ENCODE results near the gene VTI1A. TPM values are rescaled to one million over a fixed set of nuclear protein-coding genes. Genes with fewer than 3 reads are reported as not detected.

The VTI1A gene
- total RNA-seq, 1 experiment from 2014 or later = 18.1 TPM

DNA sequence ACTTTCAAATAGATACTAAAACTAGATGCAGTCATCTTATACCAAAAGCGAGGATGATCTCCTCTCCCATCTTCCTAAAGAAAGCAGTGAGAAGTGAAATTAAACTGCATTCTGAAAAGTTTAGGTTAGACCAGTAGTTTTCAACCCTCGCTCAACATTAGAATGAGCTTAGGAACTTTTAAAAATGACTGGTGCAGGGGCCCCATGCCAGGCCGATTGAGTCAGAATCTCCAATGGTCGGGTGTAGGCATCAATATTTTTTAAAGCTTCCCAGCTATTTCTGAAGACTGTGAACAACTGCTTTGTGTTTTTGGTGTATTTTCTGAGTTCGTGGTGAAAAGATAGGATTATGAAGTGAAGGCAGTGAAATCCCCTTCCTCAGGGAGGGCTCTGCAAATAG lies 146.0 kb downstream of the VTI1A start:
- Histone ChIP-seq H2AFZ (no peak overlapping the region), H3K36me3 (ENCODE audit: low read depth) (no peaks in the 10 kb centered on the region), H3K27ac (no peak overlapping the region), H3K79me2 (ENCODE audit: low read depth) (no peaks in the 10 kb centered on the region), H3K4me2 (no peak overlapping the region), H3K4me3 (no peak overlapping the region), H3K9me3 (ENCODE audit: insufficient read depth, low read depth) (no peaks in the 10 kb centered on the region), H3K4me1 (replicated peaks; ENCODE audit: insufficient read depth) (no peaks in the 10 kb centered on the region), H3K27me3 (ENCODE audit: insufficient read depth, low read depth) (no peaks in the 10 kb centered on the region), H3K9me2 (ENCODE audit: insufficient read depth) (no peaks in the 10 kb centered on the region), H4K20me1 (ENCODE audit: insufficient read depth) (no peaks in the 10 kb centered on the region), H3F3A (ENCODE audit: insufficient read depth, low read depth) (no peaks in the 10 kb centered on the region)
- TF ChIP-seq, protein P1, sequence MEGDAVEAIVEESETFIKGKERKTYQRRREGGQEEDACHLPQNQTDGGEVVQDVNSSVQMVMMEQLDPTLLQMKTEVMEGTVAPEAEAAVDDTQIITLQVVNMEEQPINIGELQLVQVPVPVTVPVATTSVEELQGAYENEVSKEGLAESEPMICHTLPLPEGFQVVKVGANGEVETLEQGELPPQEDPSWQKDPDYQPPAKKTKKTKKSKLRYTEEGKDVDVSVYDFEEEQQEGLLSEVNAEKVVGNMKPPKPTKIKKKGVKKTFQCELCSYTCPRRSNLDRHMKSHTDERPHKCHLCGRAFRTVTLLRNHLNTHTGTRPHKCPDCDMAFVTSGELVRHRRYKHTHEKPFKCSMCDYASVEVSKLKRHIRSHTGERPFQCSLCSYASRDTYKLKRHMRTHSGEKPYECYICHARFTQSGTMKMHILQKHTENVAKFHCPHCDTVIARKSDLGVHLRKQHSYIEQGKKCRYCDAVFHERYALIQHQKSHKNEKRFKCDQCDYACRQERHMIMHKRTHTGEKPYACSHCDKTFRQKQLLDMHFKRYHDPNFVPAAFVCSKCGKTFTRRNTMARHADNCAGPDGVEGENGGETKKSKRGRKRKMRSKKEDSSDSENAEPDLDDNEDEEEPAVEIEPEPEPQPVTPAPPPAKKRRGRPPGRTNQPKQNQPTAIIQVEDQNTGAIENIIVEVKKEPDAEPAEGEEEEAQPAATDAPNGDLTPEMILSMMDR (conservative IDR thresholded peaks at IDR 0.05) = no peak
- no peak for TF ChIP-seq EZH2 (IDR thresholded peaks at IDR 0.05; ENCODE audit: low read depth)
- CTCF ChIA-PET = no interaction called here
- POLR2A ChIA-PET (ENCODE audit: unreplicated experiment) = no interaction called here
- no TSS peak for BruUV-seq (replicated peaks)
- intact Hi-C loops (cut with micrococcal nuclease; ENCODE audit: unreplicated experiment) = no loop called here
- DNase-seq = no peak

DNA sequence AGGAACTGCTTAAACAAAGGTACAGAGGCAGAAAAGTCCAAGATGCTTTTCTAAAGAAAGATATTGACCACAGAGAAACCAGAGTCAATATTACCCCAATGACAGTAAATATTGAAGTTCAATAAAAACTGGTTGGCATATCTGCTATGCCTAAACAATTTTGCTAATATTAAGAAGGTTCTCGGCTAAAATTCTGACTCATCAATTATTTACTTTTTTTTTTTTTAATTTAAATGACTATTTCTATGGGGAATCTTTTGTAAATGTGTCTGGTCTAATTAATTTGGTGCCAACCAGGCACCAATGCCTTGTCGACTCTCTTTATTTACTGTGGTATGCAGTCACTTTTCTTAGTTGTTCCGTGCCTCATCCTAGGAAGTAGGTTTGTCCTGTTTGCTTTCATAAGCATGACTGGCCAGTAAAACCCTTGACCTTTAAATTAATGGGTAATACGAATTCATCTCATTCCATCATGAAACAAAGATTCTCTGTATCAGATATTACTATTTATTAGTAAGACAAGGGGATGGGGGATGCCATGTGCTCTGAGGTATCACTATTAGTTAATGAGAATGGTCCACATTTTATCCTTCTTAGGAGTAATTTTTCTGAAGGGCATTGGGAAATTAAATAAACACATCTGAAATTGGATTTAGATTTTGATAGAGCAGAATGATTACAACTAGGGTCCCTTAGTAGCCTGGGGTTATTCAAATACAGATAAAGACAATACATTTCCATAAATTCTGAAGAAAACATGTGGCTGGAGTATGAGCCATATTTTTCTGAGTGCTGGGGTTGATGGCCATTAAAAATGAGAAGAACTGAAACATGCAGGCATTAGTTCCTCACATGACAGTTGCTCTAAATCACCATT lies 154.4 kb downstream of the VTI1A start:
- Histone ChIP-seq H3K4me3 (no peak overlapping the region), H3K9me3 (ENCODE audit: insufficient read depth, low read depth) (no peaks in the 10 kb centered on the region), H3K79me2 (ENCODE audit: low read depth) (no peaks in the 10 kb centered on the region), H3K4me2 (no peak overlapping the region), H3K4me1 (replicated peaks; ENCODE audit: insufficient read depth) (no peaks in the 10 kb centered on the region), H3F3A (ENCODE audit: insufficient read depth, low read depth) (no peaks in the 10 kb centered on the region), H3K9me2 (ENCODE audit: insufficient read depth) (no peaks in the 10 kb centered on the region), H4K20me1 (ENCODE audit: insufficient read depth) (no peaks in the 10 kb centered on the region), H3K27ac (no peak overlapping the region), H3K36me3 (ENCODE audit: low read depth) (no peaks in the 10 kb centered on the region), H2AFZ (no peak overlapping the region), H3K27me3 (ENCODE audit: insufficient read depth, low read depth) (no peaks in the 10 kb centered on the region)
- no peak for DNase-seq
- CTCF ChIA-PET = no interaction called here
- POLR2A ChIA-PET (ENCODE audit: unreplicated experiment) = no interaction called here
- intact Hi-C loops (cut with micrococcal nuclease; ENCODE audit: unreplicated experiment) = no loop called here
- TF ChIP-seq EZH2 (IDR thresholded peaks at IDR 0.05; ENCODE audit: low read depth) = no peak
- TF ChIP-seq, protein P1 (conservative IDR thresholded peaks at IDR 0.05) = no peak
- BruUV-seq (replicated peaks) = no TSS peak

DNA sequence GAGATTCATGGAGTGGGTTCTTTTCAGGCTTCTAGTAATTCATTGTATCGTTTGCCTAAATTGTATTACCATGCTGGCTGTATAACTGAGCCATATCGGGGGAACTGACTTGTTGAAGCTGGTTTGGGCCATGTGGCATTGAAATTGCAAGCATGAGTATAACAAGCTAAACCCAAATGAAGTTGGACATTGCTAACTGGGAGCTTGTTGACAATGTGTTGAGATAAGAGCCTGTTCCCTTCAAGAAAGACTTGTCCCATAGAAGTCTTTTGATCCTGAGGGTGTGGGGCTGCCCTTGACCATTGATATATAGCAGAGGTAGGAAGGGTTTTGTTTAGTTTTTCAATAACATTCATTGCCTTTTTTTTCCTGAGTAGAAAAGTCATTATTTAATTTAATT lies 156.0 kb downstream of the VTI1A start:
- Histone ChIP-seq H3K4me2 (no peak overlapping the region), H3K27ac (no peak overlapping the region), H3K79me2 (ENCODE audit: low read depth) (no peaks in the 10 kb centered on the region), H4K20me1 (ENCODE audit: insufficient read depth) (no peaks in the 10 kb centered on the region), H3K9me2 (ENCODE audit: insufficient read depth) (no peaks in the 10 kb centered on the region), H3K36me3 (ENCODE audit: low read depth) (no peaks in the 10 kb centered on the region), H3K4me1 (replicated peaks; ENCODE audit: insufficient read depth) (no peaks in the 10 kb centered on the region), H2AFZ (no peak overlapping the region), H3K27me3 (ENCODE audit: insufficient read depth, low read depth) (no peaks in the 10 kb centered on the region), H3K9me3 (ENCODE audit: insufficient read depth, low read depth) (no peaks in the 10 kb centered on the region), H3F3A (ENCODE audit: insufficient read depth, low read depth) (no peaks in the 10 kb centered on the region), H3K4me3 (no peak overlapping the region)
- no peak for DNase-seq
- TF ChIP-seq, protein P1 (conservative IDR thresholded peaks at IDR 0.05) = no peak
- TF ChIP-seq EZH2 (IDR thresholded peaks at IDR 0.05; ENCODE audit: low read depth) = no peak
- CTCF ChIA-PET = no interaction called here
- POLR2A ChIA-PET (ENCODE audit: unreplicated experiment) = no interaction called here
- intact Hi-C loops (cut with micrococcal nuclease; ENCODE audit: unreplicated experiment) = no loop called here
- BruUV-seq (replicated peaks) = no TSS peak
